ENCODE results near the gene TPX2.
"Not testable (repeated sequence)": the region's sequence is repeated elsewhere in the genome, so short reads cannot be mapped to it uniquely, and the experiment has no call there.

TPX2 gene

GRCh38 chr20:31811796-31812728 lies 73.0 kb downstream of the TPX2 start:
- Histone ChIP-seq H3K4me3 (no peak overlapping the region), H3K4me1 (peaks cover 29% of the 10 kb centered on the region), H3K27me3 (no peaks in the 10 kb centered on the region), H4K20me1 (no peaks in the 10 kb centered on the region), H3K36me3 (peaks cover 19% of the 10 kb centered on the region; the same call in 1 of the 2 replicates), H3K27ac (no peak overlapping the region), H3K4me2 (no peak overlapping the region), H3K9me3 (no peaks in the 10 kb centered on the region), H3K9ac (no peak overlapping the region)
- TF ChIP-seq Cebpa-rat (IDR thresholded peaks at IDR 0.05): no peak

- H3K4me3 ChIP-seq: no peak overlapping the region
- H3K9me3 ChIP-seq: no peaks in the 10 kb centered on the region
- H4K20me1 ChIP-seq: no peaks in the 10 kb centered on the region
- H3K27ac ChIP-seq: no peak overlapping the region
- H3K27me3 ChIP-seq: no peaks in the 10 kb centered on the region
- no peak for TF ChIP-seq Cebpa-rat (IDR thresholded peaks at IDR 0.05)
- H3K4me2 ChIP-seq: no peak overlapping the region
- peaks cover 10% of the 10 kb centered on the region; the same call in 1 of the 2 replicates for H3K36me3 ChIP-seq
- no peak overlapping the region for H3K9ac ChIP-seq
- peaks cover 29% of the 10 kb centered on the region for H3K4me1 ChIP-seq
Measured at GRCh38 chr20:31813611-31814010, 74.5 kb downstream of the TPX2 start.

- not testable (repeated sequence) for H4K20me1 ChIP-seq, H3K4me2 ChIP-seq, H3K9ac ChIP-seq, H3K27me3 ChIP-seq, H3K9me3 ChIP-seq, H3K4me3 ChIP-seq, H3K27ac ChIP-seq, H3K36me3 ChIP-seq
- H3K4me1 ChIP-seq: peaks cover 29% of the 10 kb centered on the region
Measured at GRCh38 chr20:31814142-31814541, 75.1 kb downstream of the TPX2 start.

GRCh38 chr20:31815408-31816188 lies 76.5 kb downstream of the TPX2 start:
- Histone ChIP-seq H3K9ac (no peak overlapping the region), H3K9me3 (no peaks in the 10 kb centered on the region), H3K4me1 (peaks cover 23% of the 10 kb centered on the region), H3K27ac (peak overlapping the region; percentile 19; the same call in 1 of the 2 replicates), H4K20me1 (no peaks in the 10 kb centered on the region), H3K27me3 (no peaks in the 10 kb centered on the region), H3K36me3 (0 out of 2 replicates have a peak, but pooled peaks cover 4% of the 10 kb centered on the region), H3K4me3 (no peak overlapping the region), H3K4me2 (peak overlapping the region; percentile 59)
- no peak for TF ChIP-seq Cebpa-rat (IDR thresholded peaks at IDR 0.05)

- H3K27me3 ChIP-seq: no peaks in the 10 kb centered on the region
- H3K36me3 ChIP-seq: 0 out of 2 replicates have a peak, but pooled peaks cover under 1% of the 10 kb centered on the region
- H3K9ac ChIP-seq: no peak overlapping the region
- H3K4me2 ChIP-seq: peak overlapping the region; percentile 59; the same call in 1 of the 2 replicates
- H3K9me3 ChIP-seq: no peaks in the 10 kb centered on the region
- H3K4me1 ChIP-seq: peaks cover 17% of the 10 kb centered on the region
- no peaks in the 10 kb centered on the region for H4K20me1 ChIP-seq
- TF ChIP-seq Cebpa-rat (IDR thresholded peaks at IDR 0.05): no peak
- H3K4me3 ChIP-seq: no peak overlapping the region
- H3K27ac ChIP-seq: no peak overlapping the region
Measured at GRCh38 chr20:31816221-31816620, 77.1 kb downstream of the TPX2 start.

GRCh38 chr20:31817461-31817860 lies 78.4 kb downstream of the TPX2 start:
- Histone ChIP-seq H3K27ac (no peak overlapping the region), H3K9me3 (no peaks in the 10 kb centered on the region), H3K27me3 (no peaks in the 10 kb centered on the region), H3K4me1 (peaks cover 16% of the 10 kb centered on the region), H3K4me2 (no peak overlapping the region), H3K36me3 (no peaks in the 10 kb centered on the region), H3K4me3 (no peak overlapping the region), H3K9ac (no peak overlapping the region), H4K20me1 (no peaks in the 10 kb centered on the region)
- TF ChIP-seq Cebpa-rat (IDR thresholded peaks at IDR 0.05): no peak

- H3K36me3 ChIP-seq: no peaks in the 10 kb centered on the region
- H3K27me3 ChIP-seq: no peaks in the 10 kb centered on the region
- H3K27ac ChIP-seq: no peak overlapping the region
- H3K4me2 ChIP-seq: no peak overlapping the region
- no peaks in the 10 kb centered on the region for H4K20me1 ChIP-seq
- H3K9me3 ChIP-seq: no peaks in the 10 kb centered on the region
- peaks cover 25% of the 10 kb centered on the region for H3K4me1 ChIP-seq
- no peak overlapping the region for H3K4me3 ChIP-seq
- TF ChIP-seq Cebpa-rat (IDR thresholded peaks at IDR 0.05): no peak
- H3K9ac ChIP-seq: no peak overlapping the region
Measured at GRCh38 chr20:31818376-31818908, 79.4 kb downstream of the TPX2 start.

GRCh38 chr20:31819083-31819784 lies 80.1 kb downstream of the TPX2 start, which contains the start of gene MYLK2:
TSS of gene MYLK2 (plus strand) at chr20:31819356. CDS start at chr20:31819581, 225 bp downstream.
- H3K27me3 ChIP-seq: no peaks in the 10 kb centered on the region
- no peaks in the 10 kb centered on the region for H4K20me1 ChIP-seq
- H3K9ac ChIP-seq: no peak within 1 kb of the TSS
- no peak within 1 kb of the TSS for H3K4me2 ChIP-seq
- no peak within 1 kb of the TSS for H3K27ac ChIP-seq
- no peak within 1 kb of the TSS for H3K4me3 ChIP-seq
- H3K9me3 ChIP-seq: no peaks in the 10 kb centered on the region
- H3K4me1 ChIP-seq: peaks cover 33% of the 10 kb centered on the region
- no peak for TF ChIP-seq Cebpa-rat (IDR thresholded peaks at IDR 0.05)
- no peaks in the 10 kb centered on the region for H3K36me3 ChIP-seq

- Histone ChIP-seq H4K20me1 (no peaks in the 10 kb centered on the region), H3K36me3 (no peaks in the 10 kb centered on the region), H3K27ac (no peak overlapping the region), H3K27me3 (no peaks in the 10 kb centered on the region), H3K9ac (no peak overlapping the region), H3K4me2 (no peak overlapping the region), H3K9me3 (no peaks in the 10 kb centered on the region), H3K4me1 (peaks cover 39% of the 10 kb centered on the region), H3K4me3 (no peak overlapping the region)
- no peak for TF ChIP-seq Cebpa-rat (IDR thresholded peaks at IDR 0.05)
Measured at GRCh38 chr20:31820228-31820627, 81.1 kb downstream of the TPX2 start.

All from BLaER1 (cell line).